Measurements from ENCODE around the gene NDOR1.

The NDOR1 gene

DNA sequence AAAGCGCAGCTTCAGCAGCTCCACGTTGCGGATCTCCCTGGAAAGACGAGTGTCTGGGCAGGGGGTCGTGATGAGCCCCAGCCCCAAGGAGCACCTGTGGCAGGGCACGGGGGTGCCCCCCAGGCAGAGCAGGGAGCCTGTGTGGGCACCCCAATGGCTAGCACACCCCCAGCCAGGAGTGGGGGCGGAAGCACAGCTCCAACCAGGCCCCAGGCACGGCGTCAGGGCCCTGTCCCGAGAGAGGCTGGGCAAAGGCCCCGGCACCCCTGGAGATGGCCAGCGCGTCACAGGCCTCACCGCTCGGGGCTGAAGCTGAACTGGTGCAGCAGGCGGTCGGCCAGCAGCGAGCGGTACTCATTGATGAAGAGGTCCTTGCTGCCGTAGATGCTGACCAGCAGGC is 25.0 kb upstream of the NDOR1 start:
- in situ Hi-C loops (cut with MboI; ENCODE audit: low sequenced_read_pairs) = no loop called here

DNA sequence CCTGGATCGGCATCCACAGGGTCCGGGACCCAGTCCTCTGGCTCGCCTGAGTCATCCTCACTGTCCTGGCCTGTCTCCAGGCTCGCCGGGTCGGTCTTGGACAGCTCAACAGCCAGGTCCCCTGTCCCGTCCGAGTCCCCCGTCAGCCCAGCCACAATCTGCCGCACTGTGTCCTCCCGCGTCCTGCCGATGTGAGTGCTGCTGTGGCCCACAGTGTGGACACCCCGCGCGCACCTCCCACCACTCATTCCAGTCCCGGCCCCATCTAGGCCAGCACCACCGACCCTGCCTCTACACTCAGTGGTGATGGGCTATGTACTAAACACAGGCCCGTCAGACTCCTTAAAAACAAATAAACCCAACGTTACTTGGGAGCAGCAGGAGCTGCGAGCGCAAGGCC is 23.8 kb upstream of the NDOR1 start:
- in situ Hi-C loops (cut with MboI; ENCODE audit: low sequenced_read_pairs) = no loop called here

DNA sequence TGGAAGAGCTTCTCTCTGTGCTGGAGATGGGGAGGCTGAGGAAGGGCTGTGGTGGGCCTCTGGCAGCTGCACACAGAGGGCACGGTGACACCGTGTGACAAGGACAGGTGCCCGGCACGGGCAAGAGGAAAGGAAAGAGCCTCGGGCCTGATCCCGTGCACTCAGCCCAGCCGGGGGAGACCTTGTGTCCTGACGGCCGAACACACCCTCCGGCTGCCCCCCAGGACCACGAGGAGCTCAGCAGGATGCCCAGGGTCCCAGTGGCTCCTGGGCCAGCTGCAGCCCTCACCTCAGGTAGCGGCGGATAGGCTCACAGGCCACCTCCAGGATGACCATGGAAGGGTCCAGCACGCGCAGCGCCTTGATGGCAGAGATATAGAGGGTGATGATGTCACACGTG is 22.7 kb upstream of the NDOR1 start:
- in situ Hi-C loops (cut with MboI; ENCODE audit: low sequenced_read_pairs) = no loop called here

GRCh38 chr9:137183980-137184595 is 21.4 kb upstream of the NDOR1 start:
- in situ Hi-C loops (cut with MboI; ENCODE audit: low sequenced_read_pairs) = no loop called here

DNA sequence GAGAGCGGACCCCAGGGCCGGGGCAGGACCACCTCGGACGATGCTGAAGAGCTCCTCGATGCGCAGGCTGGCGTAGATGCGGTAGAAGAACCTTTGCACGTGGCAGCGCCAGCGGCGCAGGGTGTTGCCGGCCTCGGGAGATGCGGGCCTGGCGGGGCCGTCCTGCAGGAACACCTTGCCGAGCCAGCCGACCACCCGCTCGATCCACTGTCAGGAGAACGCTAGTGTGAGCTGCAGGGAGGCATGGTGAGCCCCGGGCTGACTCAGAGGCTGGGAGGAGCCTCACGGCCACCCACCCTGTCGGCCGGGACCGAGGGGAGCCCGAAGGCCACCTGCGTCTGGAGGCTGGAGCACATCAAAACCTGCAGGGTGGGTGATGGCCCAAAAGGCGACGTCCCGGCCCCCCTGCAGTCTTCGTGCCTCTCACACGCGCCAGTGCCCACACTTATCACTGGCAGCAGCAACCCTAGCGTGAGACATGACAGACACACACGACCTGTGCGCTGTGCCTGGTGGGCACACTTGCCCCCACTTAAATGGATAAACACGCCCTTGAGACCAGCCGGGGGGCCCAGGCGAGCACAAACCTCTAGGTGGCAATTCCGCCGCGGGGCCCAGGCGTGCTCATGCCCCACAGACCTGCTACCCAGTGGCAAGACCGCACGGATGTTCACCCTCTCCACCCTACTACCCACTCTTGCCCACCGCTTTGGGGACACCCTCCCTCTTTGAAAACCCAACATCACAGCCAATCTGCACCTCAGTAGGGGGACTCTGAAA is 20.4 kb upstream of the NDOR1 start:
- in situ Hi-C loops (cut with MboI; ENCODE audit: low sequenced_read_pairs) = no loop called here

DNA sequence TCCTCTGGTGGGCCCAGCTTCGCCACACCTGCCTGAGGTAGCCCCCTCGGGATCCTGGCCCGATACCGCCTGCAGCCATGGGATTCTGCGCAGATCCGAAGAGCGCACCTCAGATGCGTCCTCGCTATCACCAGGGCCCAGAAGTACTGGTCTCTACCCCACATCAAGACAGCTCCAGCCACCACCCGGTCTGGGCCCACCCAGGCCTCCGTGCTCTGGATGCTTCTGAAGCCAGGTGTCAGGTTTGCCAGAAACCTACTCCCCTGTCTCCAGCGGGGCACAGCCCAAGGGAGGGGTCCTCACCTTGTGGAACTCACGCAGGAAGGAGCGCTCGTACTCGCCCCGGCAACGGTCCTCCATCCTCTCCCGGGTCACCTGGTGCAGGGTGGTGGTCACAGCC is 19.6 kb upstream of the NDOR1 start:
- in situ Hi-C loops (cut with MboI; ENCODE audit: low sequenced_read_pairs) = no loop called here

DNA sequence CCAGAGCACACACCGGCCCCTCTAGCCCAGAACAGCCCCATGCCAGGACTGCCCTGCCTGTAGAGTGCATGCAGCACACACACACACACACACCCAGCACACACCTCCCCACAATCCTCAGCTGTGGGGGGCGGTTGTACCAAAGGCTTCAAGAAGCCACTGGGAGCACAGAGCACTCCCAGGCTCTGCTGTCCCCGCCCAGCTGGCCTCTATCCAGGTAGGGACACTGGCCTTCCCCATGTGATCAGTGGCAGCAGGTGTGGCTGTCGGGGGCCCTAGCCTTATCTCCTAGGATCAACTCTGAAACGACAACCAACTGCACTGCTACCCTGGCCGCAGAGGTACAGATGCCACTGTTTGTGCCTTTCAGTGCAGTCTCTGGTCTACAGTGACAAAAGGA is 19.1 kb upstream of the NDOR1 start:
- in situ Hi-C loops (cut with MboI; ENCODE audit: low sequenced_read_pairs) = no loop called here

DNA sequence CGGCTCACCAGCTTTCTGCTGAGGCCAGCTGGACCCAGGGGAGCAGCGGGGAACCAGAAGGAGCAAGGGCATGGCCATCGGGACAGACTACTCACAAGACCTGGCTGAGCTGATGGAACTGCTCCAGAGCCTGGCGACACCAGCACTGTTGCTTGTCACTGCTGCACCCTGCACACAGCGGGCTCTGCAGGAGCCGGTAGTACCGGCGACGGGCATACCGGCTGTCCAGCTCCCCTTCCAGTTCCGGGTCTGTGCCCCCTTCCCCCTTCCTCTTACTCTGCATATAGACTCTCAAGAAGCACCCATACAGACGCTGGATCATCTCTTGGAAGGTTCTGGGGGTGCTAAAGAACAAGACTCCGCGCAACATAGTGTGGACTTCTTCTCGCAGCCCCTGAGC is 18.1 kb upstream of the NDOR1 start:
- in situ Hi-C loops (cut with MboI; ENCODE audit: low sequenced_read_pairs) = no loop called here

- in situ Hi-C loops (cut with MboI; ENCODE audit: low sequenced_read_pairs) = no loop called here
These were observed 17.4 kb upstream of the NDOR1 start for GRCh38 chr9:137188086-137188489.

DNA sequence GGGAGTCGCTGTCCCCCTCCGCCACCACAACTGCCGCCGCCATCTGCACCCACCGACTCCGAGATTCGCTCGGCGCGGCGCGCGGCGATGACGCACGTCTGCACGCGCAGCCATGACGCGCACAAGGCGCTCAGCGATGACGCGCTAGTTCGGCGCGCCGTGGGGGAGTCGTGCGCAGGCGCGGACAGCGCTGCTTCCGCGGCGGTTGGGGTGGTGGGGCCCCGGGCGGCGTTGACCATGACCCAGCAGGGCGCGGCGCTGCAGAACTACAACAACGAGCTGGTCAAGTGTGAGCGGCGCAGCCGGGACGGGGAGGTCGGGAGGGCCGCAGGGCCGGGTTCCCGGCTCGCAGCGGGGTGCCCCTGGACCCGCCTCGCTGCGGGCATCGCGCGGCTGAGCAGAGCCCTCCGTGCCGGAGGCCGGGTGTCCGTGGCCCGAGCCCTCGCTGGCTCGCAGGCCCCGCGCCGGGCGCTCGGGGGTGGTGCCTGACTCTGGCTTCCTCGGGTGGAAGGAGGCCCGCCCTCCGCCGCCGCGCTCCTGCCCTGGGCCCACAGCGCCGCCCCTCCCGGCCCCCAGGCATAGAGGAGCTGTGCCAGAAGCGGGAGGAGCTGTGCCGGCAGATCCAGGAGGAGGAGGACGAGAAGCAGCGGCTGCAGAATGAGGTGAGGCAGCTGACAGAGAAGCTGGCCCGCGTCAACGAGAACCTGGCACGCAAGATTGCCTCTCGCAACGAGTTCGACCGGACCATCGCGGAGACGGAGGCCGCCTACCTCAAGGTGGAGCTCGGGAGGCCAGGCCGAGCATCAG is 16.8 kb upstream of the NDOR1 start, which contains the start of the genes ANAPC2 and SSNA1:
ANAPC2 (minus strand) TSS at position 71 of the 807 bp plus-strand sequence; CDS start at position 43, 28 bp downstream.
SSNA1 (plus strand) TSS at position 187 of the 807 bp plus-strand sequence; CDS start at position 238, 51 bp downstream.
- in situ Hi-C loops (cut with MboI; ENCODE audit: low sequenced_read_pairs) = no loop called here

DNA sequence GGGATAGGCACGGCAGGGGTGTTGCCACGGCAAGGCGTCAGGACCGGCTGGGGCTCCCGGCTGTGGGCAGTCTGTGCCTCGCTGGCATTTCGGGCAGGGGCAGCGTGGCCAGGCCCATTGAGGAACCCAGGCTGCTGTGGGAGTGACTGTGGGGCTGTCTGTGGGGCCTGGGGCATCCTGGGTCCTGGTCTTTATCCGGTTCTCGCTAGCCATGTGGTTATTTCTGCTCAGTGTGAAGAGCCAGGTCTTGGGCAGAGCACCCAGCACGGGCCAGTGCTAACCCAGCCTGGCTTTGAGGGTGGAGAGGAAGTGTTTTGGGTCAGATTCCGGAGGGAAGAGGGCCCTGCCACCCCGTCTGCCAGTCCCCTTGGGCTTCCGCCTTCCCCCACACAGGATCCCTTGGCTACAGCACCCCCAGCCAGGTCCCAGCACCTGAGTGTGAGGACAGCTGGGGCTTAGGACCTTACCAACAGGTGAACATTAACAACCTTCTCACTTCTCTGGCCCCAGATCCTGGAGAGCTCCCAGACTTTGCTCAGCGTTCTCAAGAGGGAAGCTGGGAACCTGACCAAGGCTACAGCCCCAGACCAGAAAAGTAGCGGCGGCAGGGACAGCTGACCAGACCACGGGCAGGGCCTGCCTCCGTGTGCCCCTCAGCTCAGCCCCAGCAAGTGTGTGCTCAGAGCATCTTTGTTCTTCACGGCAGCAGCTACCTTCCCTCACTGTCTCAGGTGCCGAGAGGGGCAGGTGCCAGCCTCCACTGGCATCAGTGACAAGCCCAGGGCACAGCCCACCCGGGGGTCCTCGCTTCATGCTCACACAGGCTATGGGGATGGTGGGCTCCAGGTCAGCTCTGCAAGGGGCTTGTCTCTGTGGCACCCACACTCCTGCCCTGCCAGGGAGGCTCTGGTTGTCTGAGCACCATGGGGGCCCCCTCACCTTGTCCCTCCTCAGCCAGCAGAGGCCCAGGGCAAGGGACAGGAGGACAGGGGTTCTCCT is 15.9 kb upstream of the NDOR1 start:
- in situ Hi-C loops (cut with MboI; ENCODE audit: low sequenced_read_pairs) = no loop called here

DNA sequence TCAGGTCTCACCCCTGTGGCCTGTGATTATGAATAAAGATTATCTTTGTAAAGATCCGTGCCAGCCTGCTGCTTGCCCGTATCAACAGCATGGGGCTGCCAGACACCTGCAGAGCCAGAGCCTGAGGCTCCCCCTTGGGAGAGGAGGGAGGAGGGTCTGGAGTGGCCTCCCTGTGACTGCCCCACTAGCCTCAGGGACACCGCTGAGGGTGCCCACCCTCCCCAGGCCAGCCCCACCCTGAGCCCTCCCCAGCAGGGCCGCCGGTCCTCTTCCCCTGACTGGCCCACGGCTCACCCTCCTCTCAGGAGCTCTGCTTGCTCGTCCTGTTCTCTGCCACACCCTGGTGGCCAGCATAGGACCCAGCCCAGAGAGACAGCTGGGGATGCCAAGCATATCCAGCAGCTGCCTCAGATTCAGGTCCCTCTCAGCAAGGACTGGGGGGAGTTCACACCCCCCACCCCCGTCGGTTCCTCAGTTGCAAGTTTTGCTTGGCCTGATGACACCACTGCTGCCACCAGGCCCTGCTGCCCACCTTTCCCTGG is 15.1 kb upstream of the NDOR1 start:
- in situ Hi-C loops (cut with MboI; ENCODE audit: low sequenced_read_pairs) = no loop called here

- in situ Hi-C loops (cut with MboI; ENCODE audit: low sequenced_read_pairs) = no loop called here
These were observed 14.3 kb upstream of the NDOR1 start for GRCh38 chr9:137191245-137191644.

- in situ Hi-C loops (cut with MboI; ENCODE audit: low sequenced_read_pairs) = no loop called here
These were observed 13.6 kb upstream of the NDOR1 start for GRCh38 chr9:137191691-137192447.

DNA sequence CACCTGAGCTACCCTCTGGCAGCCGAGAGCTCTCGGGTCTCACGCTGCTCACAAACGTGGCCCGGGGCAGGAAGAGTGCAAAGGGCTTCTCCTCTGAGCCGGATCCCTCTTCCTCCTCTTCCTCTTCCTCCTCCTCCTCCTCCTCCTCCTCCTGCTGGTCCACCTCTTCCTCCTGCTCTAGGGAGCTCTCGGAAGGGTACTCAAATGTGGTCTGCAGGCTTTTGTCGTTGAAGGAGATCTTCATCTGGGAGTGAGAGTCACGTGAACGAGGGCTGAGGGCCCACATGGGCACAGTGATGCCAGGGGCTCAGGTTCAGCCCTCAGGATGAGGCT is 13.1 kb upstream of the NDOR1 start:
- in situ Hi-C loops (cut with MboI; ENCODE audit: low sequenced_read_pairs) = no loop called here

DNA sequence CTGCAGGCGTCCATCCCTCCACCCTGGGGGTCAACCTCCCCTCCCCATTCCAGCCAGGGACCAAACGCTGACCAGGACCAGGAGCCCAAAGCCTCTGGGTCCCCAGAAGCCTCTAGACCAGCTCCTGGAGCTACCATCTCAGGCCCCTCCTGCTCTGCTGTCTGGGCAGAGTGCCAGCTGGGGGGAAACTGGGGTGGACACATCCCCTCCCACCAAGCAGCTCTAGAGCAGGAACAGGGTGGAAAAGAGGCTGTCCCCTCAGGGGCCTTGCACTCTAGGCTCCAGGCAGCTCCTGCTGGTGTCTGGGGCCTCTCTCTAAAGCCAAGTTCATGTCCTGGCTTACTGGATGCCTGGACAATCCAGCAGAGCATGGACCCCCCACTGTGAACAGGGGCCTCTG is 12.6 kb upstream of the NDOR1 start:
- in situ Hi-C loops (cut with MboI; ENCODE audit: low sequenced_read_pairs) = no loop called here

DNA sequence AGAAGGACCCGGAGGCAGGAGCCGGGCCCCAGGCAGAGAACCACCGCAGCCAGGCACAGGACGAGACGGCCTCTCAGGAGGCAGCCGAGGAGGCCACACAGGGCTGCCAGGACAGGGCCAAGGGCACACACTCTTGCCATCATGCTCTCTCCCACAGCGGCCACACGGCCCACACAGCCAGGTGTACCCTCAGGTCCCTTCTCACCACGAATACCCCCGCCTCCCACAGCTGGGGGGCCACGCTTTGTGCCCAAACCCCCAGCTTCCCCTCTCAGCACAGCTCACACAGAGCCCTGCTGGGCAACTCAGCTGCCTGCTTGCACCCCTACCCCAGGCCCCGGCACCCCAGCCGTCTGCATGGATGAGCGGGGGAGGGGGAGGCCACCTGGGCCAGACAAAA is 11.7 kb upstream of the NDOR1 start:
- in situ Hi-C loops (cut with MboI; ENCODE audit: low sequenced_read_pairs) = no loop called here

GRCh38 chr9:137194388-137194787 is 11.1 kb upstream of the NDOR1 start:
- in situ Hi-C loops (cut with MboI; ENCODE audit: low sequenced_read_pairs) = no loop called here

DNA sequence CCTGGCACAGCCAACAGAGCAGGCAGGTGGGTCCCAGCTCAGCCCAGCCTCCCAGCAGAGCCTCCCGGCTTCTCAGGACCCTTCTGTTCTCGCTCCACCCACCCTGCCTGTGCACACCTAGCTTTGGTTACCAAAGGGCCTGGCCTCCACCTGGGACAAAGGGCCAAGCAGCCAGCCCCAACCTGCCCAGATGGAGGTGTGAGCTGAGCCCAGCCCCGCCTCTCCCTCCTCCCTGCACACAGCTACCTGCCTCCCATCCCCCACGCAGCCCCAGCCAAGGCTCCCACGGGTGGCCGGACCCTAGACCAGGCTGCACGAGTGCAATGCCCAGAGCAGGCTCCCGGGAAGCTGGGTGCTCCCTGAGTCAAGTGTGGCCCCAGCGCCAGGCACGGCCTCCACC is 10.6 kb upstream of the NDOR1 start:
- in situ Hi-C loops (cut with MboI; ENCODE audit: low sequenced_read_pairs) = no loop called here

Measured in HL-60/S4 (cell line).